Upper lobe of left lung (tissue), 6 donors: Measurements from ENCODE around the gene AREL1. TPM values are rescaled to one million over a fixed set of nuclear protein-coding genes. Genes with fewer than 3 reads are reported as not detected.

ENCODE experiments used
- ATAC-seq, 2 donors: fragments of 200-7000 bp; cut with Tn5 transposase; one replicate each; pipeline ENCODE4 v1.9.1; 2022; ENCODE audit warnings: mild to moderate bottlenecking in 2 of 2, moderate library complexity in 2 of 2; ENCODE audit not compliant: low FRiP score in 2 of 2
- DNase-seq, 2 donors: peaks; one replicate each; pipeline ENCODE4 v3.0.0-alpha.2; 2019 to 2020
- H3K27ac ChIP-seq, 4 donors: fragments of 200-600 bp; sonication (generic); one replicate each; pipeline ENCODE4 v1.5.1; 2016 to 2019
- H3K27me3 ChIP-seq, 4 donors: fragments of 200-600 bp; sonication (generic); one replicate each; pipeline ENCODE4 v1.5.1; 2017 to 2019
- H3K36me3 ChIP-seq, 4 donors: fragments of 200-600 bp; sonication (generic); one replicate each; pipeline ENCODE4 v1.5.1; 2016 to 2019
- H3K4me1 ChIP-seq, 4 donors: fragments of 200-600 bp; sonication (generic); one replicate each; pipeline ENCODE4 v1.5.1; 2018 to 2019
- H3K4me3 ChIP-seq, 4 donors: fragments of 200-600 bp; sonication (generic); one replicate each; pipeline ENCODE4 v1.5.1; 2017 to 2019; ENCODE audit warnings: mild to moderate bottlenecking in 2 of 4, moderate library complexity in 1 of 4
- H3K9me3 ChIP-seq, 4 donors: fragments of 200-600 bp; sonication (generic); one replicate each; pipeline ENCODE4 v1.5.1; 2018 to 2019
- CTCF ChIP-seq, 6 experiments: fragments of 450-650 bp in 4 of 6; fragments of 200-600 bp in 2 of 6; sonication (generic) in 2 of 6; IDR thresholded peaks; one replicate each; pipeline ENCODE4 v1.5.1; 2016 to 2019; ENCODE audit warnings: antibody characterized with exemption in 6 of 6
- EP300 ChIP-seq, 4 donors: sonication (generic); formaldehyde crosslinking; IDR thresholded peaks; one replicate each; pipeline ENCODE4 v1.5.1; 2017; ENCODE audit warnings: antibody characterized with exemption in 4 of 4, control low read depth in 2 of 4
- POLR2A ChIP-seq, 4 donors: fragments of 450-650 bp; IDR thresholded peaks; one replicate each; pipeline ENCODE4 v1.5.1; 2016 to 2017; ENCODE audit warnings: antibody characterized with exemption in 4 of 4, mild to moderate bottlenecking in 2 of 4
- POLR2AphosphoS5 ChIP-seq, 2 donors: sonication (generic); formaldehyde crosslinking; IDR thresholded peaks; one replicate each; pipeline ENCODE4 v1.5.1; 2017; ENCODE audit warnings: antibody characterized with exemption in 2 of 2
- WGBS, 2 donors: methylation state at CpG; one replicate each; pipeline ENCODE4 v1.1.5; 2017 to 2018; 5-methylcytosine and 5-hydroxymethylcytosine counted together
- total RNA-seq, 6 donors: library from RNA; depleted of rRNA in 4 of 6; stranded (reverse); fragments of >200 nt in 4 of 6; gene quantifications; one replicate each; pipeline versions ENCODE4 v1.1.0 to v1.2.1, GENCODE V29; 2016 to 2021
- donor health status: DM: no; HTN: no; CAD: no; lungs with moderate emphysema.
- donor health status: DM: no; HTN: yes; CAD: no; lungs with severe emphysema.

Gene AREL1
- total RNA-seq, 6 donors from 2014 or later, result 13.5 to 44.0 (median 28.9) TPM

- Histone ChIP-seq H3K9me3 (no peaks in the 10 kb centered on the region), H3K27ac (no peak overlapping the region), H3K4me3 (no peak overlapping the region), H3K27me3 (no peaks in the 10 kb centered on the region), H3K36me3 (no peaks in the 10 kb centered on the region), H3K4me1 (peaks cover 23 to 39% (median 37%) of the 10 kb centered on the region in 4 donors)
- TF ChIP-seq CTCF (IDR thresholded peaks at IDR 0.05) (no peak), POLR2A (IDR thresholded peaks at IDR 0.05) (no peak), EP300 (IDR thresholded peaks at IDR 0.05) (no peak)
- WGBS, 2 donors, result 89 to 91% methylated on average over 5 of the region's 5 CpGs
- no peak for DNase-seq
- ATAC-seq, result no peak
These were observed 90.6 kb downstream of the AREL1 start for GRCh38 chr14:74622257-74622656.

- peaks cover 23 to 46% (median 44%) of the 10 kb centered on the region in 4 donors for H3K4me1 ChIP-seq
- H3K27ac ChIP-seq, result no peak overlapping the region
- H3K36me3 ChIP-seq, result no peaks in the 10 kb centered on the region
- WGBS, 2 donors, result 78 to 88% methylated on average over 6 of the region's 6 CpGs
- no peak overlapping the region for H3K4me3 ChIP-seq
- TF ChIP-seq EP300 (IDR thresholded peaks at IDR 0.05), result no peak
- no peak for TF ChIP-seq POLR2A (IDR thresholded peaks at IDR 0.05)
- TF ChIP-seq POLR2AphosphoS5 (IDR thresholded peaks at IDR 0.05), result no peak
- TF ChIP-seq CTCF (IDR thresholded peaks at IDR 0.05), result no peak
- H3K27me3 ChIP-seq, result no peaks in the 10 kb centered on the region
- DNase-seq (no peak), ATAC-seq (no peak)
- H3K9me3 ChIP-seq, result no peaks in the 10 kb centered on the region
These were observed 91.3 kb downstream of the AREL1 start for GRCh38 chr14:74621556-74621955.

- no peak for ATAC-seq
- WGBS, 2 donors, result 77 to 92% methylated on average over 3 of the region's 3 CpGs
- no peaks in the 10 kb centered on the region for H3K36me3 ChIP-seq
- DNase-seq, result no peak
- H3K27me3 ChIP-seq, result no peaks in the 10 kb centered on the region
- H3K4me3 ChIP-seq, result no peak overlapping the region
- TF ChIP-seq CTCF (IDR thresholded peaks at IDR 0.05) (no peak), EP300 (IDR thresholded peaks at IDR 0.05) (no peak), POLR2AphosphoS5 (IDR thresholded peaks at IDR 0.05) (no peak), POLR2A (IDR thresholded peaks at IDR 0.05) (no peak)
- H3K27ac ChIP-seq, result no peak overlapping the region
- H3K4me1 ChIP-seq, result peaks cover 23 to 49% (median 45%) of the 10 kb centered on the region in 4 donors
- H3K9me3 ChIP-seq, result no peaks in the 10 kb centered on the region
These were observed 92.0 kb downstream of the AREL1 start for GRCh38 chr14:74620923-74621322.

GRCh38 chr14:74620497-74620921 lies 92.4 kb downstream of the AREL1 start:
- H3K36me3 ChIP-seq, result no peaks in the 10 kb centered on the region
- no peak overlapping the region for H3K4me3 ChIP-seq
- H3K9me3 ChIP-seq, result no peaks in the 10 kb centered on the region
- peak overlapping the region in 3 of 4 donors; percentile 25 to 85 (median 82) for H3K27ac ChIP-seq
- H3K4me1 ChIP-seq, result peaks cover 23 to 49% (median 45%) of the 10 kb centered on the region in 4 donors
- TF ChIP-seq POLR2A (IDR thresholded peaks at IDR 0.05), result no peak
- TF ChIP-seq EP300 (IDR thresholded peaks at IDR 0.05), result no peak
- H3K27me3 ChIP-seq, result no peaks in the 10 kb centered on the region
- WGBS, 2 donors, result 69 to 71% methylated on average over 2 of the region's 2 CpGs
- DNase-seq, result no peak
- ATAC-seq, result peak in 1 of 2 donors; percentile 26

GRCh38 chr14:74619672-74620131 lies 93.2 kb downstream of the AREL1 start:
- Histone ChIP-seq H3K4me1 (peaks cover 23 to 49% (median 45%) of the 10 kb centered on the region in 4 donors), H3K4me3 (no peak overlapping the region), H3K9me3 (no peaks in the 10 kb centered on the region), H3K27me3 (no peaks in the 10 kb centered on the region), H3K27ac (peak overlapping the region; percentile 25 to 85 (median 71)), H3K36me3 (no peaks in the 10 kb centered on the region)
- ATAC-seq (peak; percentile 75 to 92), DNase-seq (peak in 1 of 2 donors; percentile 63)
- TF ChIP-seq POLR2A (IDR thresholded peaks at IDR 0.05), result no peak
- TF ChIP-seq CTCF (IDR thresholded peaks at IDR 0.05), result no peak
- no peak for TF ChIP-seq EP300 (IDR thresholded peaks at IDR 0.05)
- no peak for TF ChIP-seq POLR2AphosphoS5 (IDR thresholded peaks at IDR 0.05)
- 44 to 62% methylated on average over 2 to 6 of the region's 6 CpGs for WGBS, 2 donors
